Heart left ventricle (tissue), 13 donors: ENCODE measurements around the gene HIPK2.

Experiments
- CTCF ChIP-seq, 12 donors: fragments of 200-600 bp; sonication (generic) in 4 of 12; IDR thresholded peaks; one replicate each; pipeline versions ENCODE4 v1.5.0 to v1.8.0; 2018 to 2022; ENCODE audit warnings: antibody characterized with exemption in 12 of 12, mild to moderate bottlenecking in 5 of 12
- POLR2A ChIP-seq, 2 donors: fragments of 450-650 bp; IDR thresholded peaks; one replicate each; pipeline ENCODE4 v1.6.1; 2017; ENCODE audit warnings: antibody characterized with exemption in 2 of 2, mild to moderate bottlenecking in 2 of 2, moderate library complexity in 2 of 2
- donor health status: ischemic (EF 13 %, LVEDD 7.1; RV severe dilation, severe dysfunction).
- donor health status: DM: no; HTN: yes; CAD: no.
- donor health status: DM: no; HTN: no; CAD: no.
- donor health status: ischemic (EF 25% LVEDD 6.9; RV normal size, moderate dysfunction).
- donor health status: ischemic (EF 25% LVEDD 5.7; RV mildly dilated, moderate dysfunction).
- donor health status: ischemic (EF 35%, LVEDD 5.7; RV mildly dilated, moderate dysfunction).
- donor health status: nonischemic (EF 11% LVEDD 7.7; RV severe dilation, severe dysfunction).
- donor health status: DM: yes; HTN: yes; CAD: no.
- donor health status: PGD.
- donor health status: ischemic (EF 29% LVEDD 5.4; RV normal size, mild dysfunction).
- donor health status: nonischemic (EF 23%, LVEDD 6.1; RV moderate dilation, normal function).

GRCh38 chr7:139597028-139597427, 180.8 kb downstream of the HIPK2 start:
- TF ChIP-seq CTCF (IDR thresholded peaks at IDR 0.05) (no peak), POLR2A (IDR thresholded peaks at IDR 0.05) (no peak)
